HEK293 (cell line): Measurements from ENCODE around the gene GNG4.
A peak's percentile ranks its signal among the peaks of the same experiment; 100 is the strongest.

Source experiments
- BCL11A ChIP-seq: fragments of 450-650 bp; formaldehyde crosslinking; IDR thresholded peaks from 2 replicates; pipeline ENCODE4 v1.5.1; 2016; ENCODE audit warnings: low read depth, missing biosample characterization, missing genetic modification characterization
- BCL6B ChIP-seq: fragments of 450-650 bp; formaldehyde crosslinking; IDR thresholded peaks from 2 replicates; pipeline ENCODE4 v1.5.1; 2017; ENCODE audit warnings: missing biosample characterization, missing genetic modification characterization
- GFI1B ChIP-seq: fragments of 450-650 bp; formaldehyde crosslinking; IDR thresholded peaks from 2 replicates; pipeline ENCODE4 v1.5.1; 2016; ENCODE audit warnings: missing biosample characterization, missing genetic modification characterization
- GLI2 ChIP-seq: fragments of 450-650 bp; formaldehyde crosslinking; IDR thresholded peaks from 2 replicates; pipeline ENCODE4; 2017; ENCODE audit warnings: missing biosample characterization, missing genetic modification characterization, low read depth, borderline replicate concordance
- HIC1 ChIP-seq: fragments of 450-650 bp; formaldehyde crosslinking; IDR thresholded peaks from 2 replicates; pipeline ENCODE4 v1.5.1; 2016; ENCODE audit warnings: missing biosample characterization, missing genetic modification characterization
- HOXD13 ChIP-seq: sonication (generic); formaldehyde crosslinking; IDR thresholded peaks from 2 replicates; pipeline ENCODE4 v1.8.0; 2022; ENCODE audit warnings: missing genetic modification reagents, borderline replicate concordance
- KLF10 ChIP-seq: fragments of 450-650 bp; IDR thresholded peaks from 2 replicates; pipeline ENCODE4 v1.5.1; 2018; ENCODE audit warnings: missing biosample characterization, mild to moderate bottlenecking, missing genetic modification characterization
- PRDM6 ChIP-seq: fragments of 450-650 bp; formaldehyde crosslinking; IDR thresholded peaks from 2 replicates; pipeline ENCODE4 v1.5.1; 2017; ENCODE audit warnings: missing biosample characterization, missing genetic modification characterization
- SCRT2 ChIP-seq: fragments of 450-650 bp; formaldehyde crosslinking; IDR thresholded peaks from 2 replicates; pipeline ENCODE4 v1.5.1; 2016; ENCODE audit warnings: missing biosample characterization, missing genetic modification characterization
- SP7 ChIP-seq: fragments of 450-650 bp; formaldehyde crosslinking; IDR thresholded peaks from 2 replicates; pipeline ENCODE4 v1.5.1; 2016; ENCODE audit warnings: missing biosample characterization, missing genetic modification characterization
- TCF7L2 ChIP-seq: IDR thresholded peaks from 2 replicates; pipeline ENCODE4 v1.6.1; 2011; ENCODE audit warnings: low read depth, mild to moderate bottlenecking, inconsistent platforms, low read length, moderate library complexity, borderline replicate concordance
- TRIM28 ChIP-seq: IDR thresholded peaks from 2 replicates; pipeline ENCODE4 v1.6.1; 2011; ENCODE audit warnings: low read length, control low read depth, borderline replicate concordance
- TSHZ1 ChIP-seq: fragments of 450-650 bp; formaldehyde crosslinking; IDR thresholded peaks from 2 replicates; pipeline ENCODE4 v1.5.1; 2016; ENCODE audit warnings: missing biosample characterization, missing genetic modification characterization, borderline replicate concordance
- WT1 ChIP-seq: fragments of 450-650 bp; formaldehyde crosslinking; IDR thresholded peaks from 2 replicates; pipeline ENCODE4 v1.5.1; 2016; ENCODE audit warnings: missing biosample characterization, missing genetic modification characterization
- ZBTB17 ChIP-seq: fragments of 450-650 bp; formaldehyde crosslinking; IDR thresholded peaks from 2 replicates; pipeline ENCODE4 v1.5.1; 2016; ENCODE audit warnings: missing biosample characterization, missing genetic modification characterization
- ZBTB48 ChIP-seq: fragments of 450-650 bp; formaldehyde crosslinking; IDR thresholded peaks from 2 replicates; pipeline ENCODE4 v1.5.1; 2016; ENCODE audit warnings: missing biosample characterization, missing genetic modification characterization
- ZBTB8A ChIP-seq: fragments of 450-650 bp; formaldehyde crosslinking; IDR thresholded peaks from 2 replicates; pipeline ENCODE4 v1.5.1; 2016; ENCODE audit warnings: missing biosample characterization, missing genetic modification characterization
- ZNF112 ChIP-seq: fragments of 450-650 bp; formaldehyde crosslinking; IDR thresholded peaks from 2 replicates; pipeline ENCODE4 v1.5.0; 2017; ENCODE audit warnings: missing biosample characterization, missing genetic modification characterization
- ZNF18 ChIP-seq: fragments of 450-650 bp; formaldehyde crosslinking; IDR thresholded peaks from 2 replicates; pipeline ENCODE4 v1.5.1; 2016; ENCODE audit warnings: missing biosample characterization, missing genetic modification characterization
- ZNF24 ChIP-seq: fragments of 450-650 bp; formaldehyde crosslinking; IDR thresholded peaks from 2 replicates; pipeline ENCODE4 v1.5.1; 2016; ENCODE audit warnings: missing biosample characterization, missing genetic modification characterization
- ZNF37A ChIP-seq: fragments of 450-650 bp; IDR thresholded peaks from 2 replicates; pipeline ENCODE4 v1.5.1; 2018; ENCODE audit warnings: missing biosample characterization, missing genetic modification characterization
- ZNF449 ChIP-seq: fragments of 450-650 bp; formaldehyde crosslinking; IDR thresholded peaks from 2 replicates; pipeline ENCODE4 v1.5.1; 2017; ENCODE audit warnings: missing biosample characterization, mild to moderate bottlenecking, missing genetic modification characterization, moderate library complexity
- ZNF639 ChIP-seq: fragments of 450-650 bp; formaldehyde crosslinking; IDR thresholded peaks from 2 replicates; pipeline ENCODE4 v1.5.1; 2016; ENCODE audit warnings: missing biosample characterization, missing genetic modification characterization
- ZNF658 ChIP-seq: fragments of 450-650 bp; formaldehyde crosslinking; IDR thresholded peaks from 2 replicates; pipeline ENCODE4; 2016; ENCODE audit warnings: missing biosample characterization, missing genetic modification characterization
- ZNF670 ChIP-seq: fragments of 450-650 bp; formaldehyde crosslinking; IDR thresholded peaks from 2 replicates; pipeline ENCODE4 v1.5.1; 2016; ENCODE audit warnings: missing biosample characterization, missing genetic modification characterization, low read depth
- ZNF677 ChIP-seq: fragments of 450-650 bp; IDR thresholded peaks from 2 replicates; pipeline ENCODE4 v1.5.0; 2018; ENCODE audit warnings: missing biosample characterization, mild to moderate bottlenecking, missing genetic modification characterization, moderate library complexity

Gene GNG4

GRCh38 chr1:235502601-235503402 is 146.8 kb downstream of the GNG4 start (continued):
- TF ChIP-seq ZNF449 (tag by site-specific recombination) (no peak), ZNF639 (tag by site-specific recombination) (peak; percentile 71; the same call in 1 of the 2 replicates), ZNF24 (tag by site-specific recombination) (peak; percentile 87), WT1 (tag by site-specific recombination) (peak; percentile 76), KLF10 (tag by site-specific recombination) (no peak), ZBTB8A (tag by site-specific recombination) (peak; percentile 29), ZNF112 (tag by site-specific recombination) (no peak), SCRT2 (tag by site-specific recombination) (peak; percentile 97), HOXD13 (CRISPR knock-in tag) (no peak), GLI2 (tag by site-specific recombination) (peak; percentile 53; the same call in 1 of the 2 replicates), ZNF18 (tag by site-specific recombination) (0 out of 2 replicates have a peak, but pooled peaks have one; percentile 22), HIC1 (tag by site-specific recombination) (peak; percentile 26; the same call in 1 of the 2 replicates), TCF7L2 (peak; percentile 49; the same call in 1 of the 2 replicates), GFI1B (peak; percentile 56; the same call in 1 of the 2 replicates), ZNF37A (tag by site-specific recombination) (no peak), ZNF670 (tag by site-specific recombination) (no peak), ZBTB48 (tag by site-specific recombination) (peak; percentile 99), SP7 (tag by site-specific recombination) (peak; percentile 87), ZNF658 (tag by site-specific recombination) (no peak), PRDM6 (tag by site-specific recombination) (peak; percentile 100), BCL6B (tag by site-specific recombination) (peak; percentile 56; the same call in 1 of the 2 replicates), ZNF677 (tag by site-specific recombination) (0 out of 2 replicates have a peak, but pooled peaks have one; percentile 4), TRIM28 (0 out of 2 replicates have a peak, but pooled peaks have one; percentile 21), BCL11A (peak; percentile 72), ZBTB17 (tag by site-specific recombination) (peak; percentile 58), TSHZ1 (tag by site-specific recombination) (no peak)
